ENCODE data around the gene GJA10. TPM values are rescaled to one million over a fixed set of nuclear protein-coding genes. Genes with fewer than 3 reads are reported as not detected.
A peak's percentile ranks its signal among the peaks of the same experiment; 100 is the strongest.

Gene GJA10
- total RNA-seq, 1 donor from 2014 or later, result not detected

GRCh38 chr6:89916136-89916920 is 22.1 kb downstream of the GJA10 start:
- no peak for DNase-seq (ENCODE audit: low spot score)
- no peak for ATAC-seq

GRCh38 chr6:89917216-89917615 is 22.9 kb downstream of the GJA10 start:
- DNase-seq (ENCODE audit: low spot score) (no peak), ATAC-seq (no peak)

- ATAC-seq, result no peak
- DNase-seq (ENCODE audit: low spot score), result no peak
Measured at GRCh38 chr6:89917801-89918366, 23.6 kb downstream of the GJA10 start.

- no peak for DNase-seq (ENCODE audit: low spot score)
- no peak for ATAC-seq
Measured at GRCh38 chr6:89921197-89921596, 26.9 kb downstream of the GJA10 start.

GRCh38 chr6:89921691-89922090 is 27.4 kb downstream of the GJA10 start:
- ATAC-seq (no peak), DNase-seq (ENCODE audit: low spot score) (no peak)

GRCh38 chr6:89924231-89924630 is 30.0 kb downstream of the GJA10 start:
- ATAC-seq (no peak), DNase-seq (ENCODE audit: low spot score) (no peak)

- ATAC-seq (no peak), DNase-seq (ENCODE audit: low spot score) (no peak)
Measured at GRCh38 chr6:89925826-89926225, 31.6 kb downstream of the GJA10 start.

- no peak for ATAC-seq
- DNase-seq (ENCODE audit: low spot score), result no peak
Measured at GRCh38 chr6:89927264-89927663, 33.0 kb downstream of the GJA10 start.

- no peak for DNase-seq (ENCODE audit: low spot score)
Measured at GRCh38 chr6:89927791-89928550, 33.7 kb downstream of the GJA10 start.

GRCh38 chr6:89928604-89929003 is 34.3 kb downstream of the GJA10 start:
- ATAC-seq (no peak), DNase-seq (ENCODE audit: low spot score) (no peak)

More at GRCh38 chr6:89927791-89928550, 33.7 kb downstream of the GJA10 start:
- ATAC-seq, result no peak

- ATAC-seq, result no peak
- no peak for DNase-seq (ENCODE audit: low spot score)
Measured at GRCh38 chr6:89930789-89931188, 36.5 kb downstream of the GJA10 start.

GRCh38 chr6:89932245-89932802 is 38.1 kb downstream of the GJA10 start:
- no peak for DNase-seq (ENCODE audit: low spot score)
- ATAC-seq, result no peak

GRCh38 chr6:89934685-89935366 is 40.6 kb downstream of the GJA10 start:
- ATAC-seq (no peak), DNase-seq (ENCODE audit: low spot score) (no peak)

- DNase-seq (ENCODE audit: low spot score) (no peak), ATAC-seq (no peak)
Measured at GRCh38 chr6:89936177-89936576, 41.9 kb downstream of the GJA10 start.

- no peak for ATAC-seq
- no peak for DNase-seq (ENCODE audit: low spot score)
Measured at GRCh38 chr6:89938014-89938413, 43.7 kb downstream of the GJA10 start.

- DNase-seq (ENCODE audit: low spot score) (no peak), ATAC-seq (no peak)
Measured at GRCh38 chr6:89939144-89939543, 44.9 kb downstream of the GJA10 start.

GRCh38 chr6:89940225-89941027 is 46.2 kb downstream of the GJA10 start:
- DNase-seq (ENCODE audit: low spot score) (peak; percentile 76), ATAC-seq (peak; percentile 93)

- ATAC-seq, result peak; percentile 73
- peak; percentile 61 for DNase-seq (ENCODE audit: low spot score)
Measured at GRCh38 chr6:89941031-89941762, 46.9 kb downstream of the GJA10 start.

GRCh38 chr6:89941763-89942497 is 47.7 kb downstream of the GJA10 start:
- ATAC-seq (peak; percentile 48), DNase-seq (ENCODE audit: low spot score) (no peak)
